HG03469 (cell line): ENCODE data around the gene SETD4.
"Not testable (repeated sequence)": the region's sequence is repeated elsewhere in the genome, so short reads cannot be mapped to it uniquely, and the experiment has no call there.

Experiments
- ATAC-seq: cut with Tn5 transposase; IDR thresholded peaks from one replicate; pipeline ENCODE4 v1.9.1; 2021; ENCODE audit warnings: mild to moderate bottlenecking, moderate library complexity, moderate number of reproducible peaks; ENCODE audit not compliant: unreplicated experiment

Gene SETD4, protein sequence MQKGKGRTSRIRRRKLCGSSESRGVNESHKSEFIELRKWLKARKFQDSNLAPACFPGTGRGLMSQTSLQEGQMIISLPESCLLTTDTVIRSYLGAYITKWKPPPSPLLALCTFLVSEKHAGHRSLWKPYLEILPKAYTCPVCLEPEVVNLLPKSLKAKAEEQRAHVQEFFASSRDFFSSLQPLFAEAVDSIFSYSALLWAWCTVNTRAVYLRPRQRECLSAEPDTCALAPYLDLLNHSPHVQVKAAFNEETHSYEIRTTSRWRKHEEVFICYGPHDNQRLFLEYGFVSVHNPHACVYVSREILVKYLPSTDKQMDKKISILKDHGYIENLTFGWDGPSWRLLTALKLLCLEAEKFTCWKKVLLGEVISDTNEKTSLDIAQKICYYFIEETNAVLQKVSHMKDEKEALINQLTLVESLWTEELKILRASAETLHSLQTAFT

GRCh38 chr21:36060159-36060921 lies at the start of gene SETD4:
SETD4 (minus strand) TSS chr21:36060526; CDS start chr21:36058888, 1,638 bp downstream.
- ATAC-seq: peak; percentile 67

DNA sequence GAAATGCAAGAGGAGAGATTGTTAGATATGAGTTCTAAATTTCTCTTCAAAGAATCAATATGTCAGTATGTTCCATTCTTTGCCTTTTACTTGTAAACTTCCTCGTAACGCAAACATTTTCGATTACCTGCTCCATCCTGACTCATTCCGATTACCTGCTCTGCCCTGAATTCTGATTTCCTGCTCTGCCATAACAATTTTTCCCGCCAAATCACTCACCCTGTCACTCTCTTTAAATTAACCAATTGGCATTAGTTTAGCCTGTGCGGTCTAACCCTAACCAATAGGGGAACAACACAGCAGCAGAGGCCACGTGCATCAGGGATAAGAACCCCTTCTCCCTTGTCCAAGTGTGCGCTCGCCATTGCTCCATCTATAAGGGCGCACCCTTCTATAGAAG lies 49.5 kb upstream of the SETD4 start:
- no peak for ATAC-seq

GRCh38 chr21:36105327-36105842 lies 45.1 kb upstream of the SETD4 start:
- no peak for ATAC-seq

DNA sequence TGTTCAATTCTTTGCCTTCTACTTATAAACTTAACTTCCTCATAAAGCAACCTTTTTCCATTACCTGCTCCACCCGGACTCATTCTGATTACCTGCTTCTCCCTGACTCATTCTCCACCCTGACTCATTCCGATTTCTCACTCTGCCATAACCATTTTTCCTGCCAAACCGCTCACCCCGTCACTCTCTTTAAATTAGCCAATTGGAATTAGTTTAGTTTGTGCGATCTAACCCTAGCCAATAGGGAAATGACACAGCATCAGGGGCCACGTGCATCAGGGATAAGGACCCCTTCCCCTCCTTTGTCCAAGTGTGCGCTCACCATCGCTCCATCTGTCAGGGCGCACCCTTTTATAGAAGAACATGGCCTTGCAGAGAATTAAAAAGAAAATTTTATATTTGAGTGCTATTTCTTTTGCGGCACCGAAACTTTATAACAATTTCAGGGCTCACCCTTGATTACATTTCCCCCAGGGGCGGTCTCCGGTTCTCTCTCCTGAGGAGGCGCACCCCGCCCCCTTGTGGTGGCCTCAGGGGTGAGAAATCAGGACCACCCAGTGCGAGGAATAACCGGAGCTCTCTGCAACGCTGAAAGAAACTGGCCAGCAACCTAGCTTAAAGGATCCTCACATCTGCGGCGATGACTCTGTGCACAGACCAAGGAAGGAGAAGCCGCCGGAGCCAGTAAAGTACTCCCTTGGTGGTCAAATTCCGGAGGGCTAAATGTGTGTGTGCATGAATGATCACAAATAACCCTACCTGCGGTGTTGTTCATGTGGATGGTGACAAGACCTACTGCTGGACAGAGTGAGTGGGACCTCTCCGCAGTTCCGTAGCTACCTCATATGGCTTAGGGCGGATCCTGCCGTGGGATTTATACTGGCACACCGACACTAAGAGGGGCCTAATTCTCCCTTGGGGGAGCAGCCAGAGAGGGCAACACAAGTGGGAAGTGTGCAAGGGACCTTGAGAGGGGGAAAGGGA lies 44.3 kb upstream of the SETD4 start:
- ATAC-seq: no peak

GRCh38 chr21:36103434-36103833 lies 43.1 kb upstream of the SETD4 start:
- no peak for ATAC-seq

GRCh38 chr21:36100971-36101641 lies 40.8 kb upstream of the SETD4 start:
- ATAC-seq: no peak

- not testable (repeated sequence) for ATAC-seq
These were observed 39.4 kb upstream of the SETD4 start for GRCh38 chr21:36099695-36100211.

- no peak for ATAC-seq
These were observed 38.7 kb upstream of the SETD4 start for GRCh38 chr21:36099000-36099399.

DNA sequence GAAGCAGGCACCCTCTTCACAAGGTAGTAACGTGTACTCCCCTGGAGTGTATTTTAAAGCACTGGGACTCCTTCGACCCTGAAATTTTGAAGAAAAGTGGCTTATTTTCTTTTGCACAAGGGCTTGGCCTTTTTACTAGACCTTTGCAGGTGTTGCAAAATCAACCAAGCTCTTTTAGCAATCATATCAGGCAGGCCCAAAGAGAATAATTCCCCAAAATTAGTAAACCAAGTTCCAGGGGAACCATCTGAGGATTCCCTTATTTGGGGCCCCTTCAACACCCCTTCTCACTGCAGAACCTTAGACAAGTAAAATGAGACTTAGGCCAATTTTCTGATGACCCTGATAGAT lies 37.8 kb upstream of the SETD4 start:
- no peak for ATAC-seq

- peak; percentile 74 for ATAC-seq
These were observed 37.3 kb upstream of the SETD4 start for GRCh38 chr21:36097427-36098181.

DNA sequence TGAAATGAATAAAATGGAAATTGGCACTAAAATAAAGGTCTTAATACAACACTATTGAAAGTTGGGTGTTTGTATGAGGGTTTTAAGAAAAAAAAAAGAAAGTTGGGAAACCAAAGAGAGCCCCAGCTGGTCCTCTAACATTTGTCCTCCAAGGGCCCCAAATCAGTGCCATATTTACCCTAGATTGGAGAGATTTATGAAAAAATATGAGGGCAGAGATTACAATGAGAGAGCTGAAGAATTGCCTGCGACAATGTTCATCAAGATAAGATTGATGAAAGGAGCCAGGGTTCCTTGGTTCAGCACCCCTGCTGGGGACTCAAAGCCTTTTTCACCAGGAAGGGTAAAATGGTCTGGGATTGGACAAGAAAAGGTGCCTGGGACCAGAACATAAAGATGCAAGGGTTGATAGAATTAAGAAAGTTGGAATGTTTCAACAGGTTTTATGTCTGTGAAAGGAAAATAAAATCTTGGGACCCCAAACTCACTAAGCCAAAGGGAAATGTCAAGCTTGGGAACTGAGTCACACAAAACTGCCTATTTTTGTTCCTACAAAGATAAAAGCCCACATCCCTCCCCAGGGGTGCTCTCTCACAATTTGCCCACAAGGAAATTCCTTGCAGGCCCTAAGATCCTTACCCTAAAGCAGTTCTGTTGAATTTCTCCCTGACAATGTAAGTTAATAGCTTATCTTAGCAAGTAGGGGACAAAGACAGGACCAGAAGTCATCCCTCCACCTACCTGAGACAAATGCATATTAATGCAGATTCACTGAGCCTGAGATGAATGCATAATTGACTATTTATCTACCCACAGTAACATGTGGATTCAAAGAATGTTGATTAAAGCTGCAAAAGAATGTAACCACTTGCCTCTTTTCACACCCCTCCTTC lies 36.3 kb upstream of the SETD4 start:
- ATAC-seq: no peak

GRCh38 chr21:36093512-36093911 lies 33.2 kb upstream of the SETD4 start:
- ATAC-seq: no peak

GRCh38 chr21:36092681-36093080 lies 32.4 kb upstream of the SETD4 start:
- ATAC-seq: no peak

DNA sequence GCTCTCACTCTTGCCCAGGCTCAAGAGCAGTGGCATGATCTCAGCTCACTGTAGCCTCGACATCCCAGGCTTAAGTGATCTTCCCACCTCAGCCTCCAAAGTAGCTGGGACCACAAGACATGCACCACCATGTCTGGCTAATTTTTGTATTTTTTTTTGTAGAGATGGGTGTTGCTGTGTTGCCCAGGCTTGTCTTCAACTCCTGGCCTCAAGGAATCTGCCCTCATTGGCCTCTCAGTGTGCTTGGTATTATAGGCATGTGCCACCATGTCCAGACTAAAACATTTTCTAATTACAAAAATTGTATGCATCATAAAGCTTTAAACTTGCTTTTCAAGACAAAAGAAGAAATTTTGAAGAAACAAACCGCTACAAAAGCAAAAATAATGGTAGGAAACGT lies 29.6 kb upstream of the SETD4 start:
- no peak for ATAC-seq

DNA sequence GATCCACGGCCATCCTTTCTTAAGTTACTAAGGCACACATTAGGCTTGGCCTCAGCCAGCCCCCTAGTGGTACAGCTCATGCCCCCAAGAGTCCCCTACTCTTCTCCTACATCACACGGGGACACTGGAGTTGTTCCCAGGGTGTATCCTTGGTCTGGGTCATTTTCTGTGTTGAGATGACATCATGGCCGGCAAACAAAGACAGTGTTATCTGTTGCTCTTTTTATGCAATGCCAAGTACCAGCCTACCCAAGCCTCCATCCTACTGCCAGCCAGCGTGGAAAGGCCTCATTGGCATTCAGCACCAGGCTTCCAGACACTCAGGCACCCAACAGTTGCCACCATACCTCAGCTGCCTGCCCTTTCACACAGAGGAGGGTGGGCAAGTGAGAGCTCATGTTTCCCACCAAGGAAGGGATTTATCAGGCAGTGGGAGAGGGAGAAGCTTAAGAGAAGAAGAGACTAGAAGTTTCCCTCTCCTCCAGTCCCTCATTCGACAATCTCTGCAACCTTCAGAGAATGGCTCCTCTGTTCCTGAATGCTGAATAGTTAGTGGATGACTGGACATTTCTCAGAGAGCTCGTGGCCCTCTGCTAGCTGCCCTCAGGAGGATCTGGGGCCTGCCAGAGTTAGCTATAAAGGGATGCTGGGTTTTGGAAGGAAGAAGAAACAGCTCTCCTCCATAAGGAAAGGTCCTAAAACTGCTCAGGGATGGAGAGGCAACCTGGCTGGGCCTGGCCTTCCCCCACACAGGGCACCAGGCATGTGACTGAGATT lies 27.2 kb upstream of the SETD4 start:
- no peak for ATAC-seq

DNA sequence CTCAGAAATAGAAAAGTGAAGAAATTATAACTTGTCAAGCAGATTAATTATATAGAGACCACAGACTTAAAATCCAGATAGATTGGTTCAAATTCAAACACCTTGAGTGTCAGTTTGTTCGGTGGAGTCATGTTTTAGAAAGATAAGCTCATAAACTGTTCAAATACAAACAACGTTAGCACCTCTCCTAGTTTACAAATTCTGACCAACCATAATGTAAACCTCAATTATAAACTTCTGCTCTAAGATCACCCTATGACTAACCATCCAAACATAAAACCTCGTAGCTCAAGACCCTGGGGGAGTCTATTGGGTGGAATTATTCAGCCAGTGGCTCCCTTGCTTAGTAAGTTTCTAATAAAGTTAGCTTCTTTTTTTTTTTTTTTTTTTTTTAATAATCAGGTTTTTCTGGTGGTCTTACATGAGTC lies 21.9 kb upstream of the SETD4 start:
- ATAC-seq: no peak

- ATAC-seq: no peak
These were observed 20.1 kb upstream of the SETD4 start for GRCh38 chr21:36080386-36080785.
